Activated B cell treated with CpG ODN at 0.5 μM for 24 hours (primary cell): ENCODE data around the gene PODNL1. TPM values are rescaled to one million over a fixed set of nuclear protein-coding genes. Genes with fewer than 3 reads are reported as not detected.

Experiments used
- ATAC-seq: fragments of 200-7000 bp; cut with Tn5 transposase; one replicate; pipeline ENCODE4 v1.10.0; 2021; ENCODE audit warnings: low read depth, mild to moderate bottlenecking, moderate library complexity
- CTCF ChIA-PET: fragments of 350-600 bp; sonication (Branson Sonifier 250); formaldehyde crosslinking; loops from one replicate; lab custom pipeline; 2021; ENCODE audit warnings: antibody characterized with exemption; lab: Charles Lee
- POLR2A ChIA-PET: fragments of 350-600 bp; sonication (Branson Sonifier 250); formaldehyde crosslinking; loops from one replicate; lab custom pipeline; 2021; ENCODE audit warnings: antibody characterized with exemption; lab: Charles Lee
- DNase-seq: peaks from one replicate; pipeline ENCODE4 v3.0.0; 2022
- H3K27ac Mint-ChIP-seq: one replicate; pipeline ENCODE4 v1.8.0; 2020; ENCODE audit warnings: mixed read lengths
- H3K27me3 Mint-ChIP-seq: one replicate; pipeline ENCODE4 v1.8.0; 2021; ENCODE audit warnings: mixed read lengths
- H3K36me3 Mint-ChIP-seq: one replicate; pipeline ENCODE4 v1.8.0; 2021; ENCODE audit warnings: low read depth, mixed read lengths
- H3K4me1 Mint-ChIP-seq: one replicate; pipeline ENCODE4 v1.8.0; 2021; ENCODE audit warnings: mixed read lengths
- H3K4me3 Mint-ChIP-seq: one replicate; pipeline ENCODE4 v1.8.0; 2020; ENCODE audit warnings: mild to moderate bottlenecking, mixed read lengths
- H3K9me3 Mint-ChIP-seq: one replicate; pipeline ENCODE4 v1.8.0; 2020; ENCODE audit warnings: mixed read lengths
- CTCF ChIP-seq: fragments of 200-600 bp; IDR thresholded peaks from one replicate; pipeline ENCODE4 v1.8.0; 2022; ENCODE audit warnings: antibody characterized with exemption, mild to moderate bottlenecking
- intact Hi-C: fragments of 100-400 bp; cut with micrococcal nuclease; formaldehyde crosslinking; loops from one replicate; pipeline ENCODE4 v1.15.1; 2024
- total RNA-seq: library from RNA; stranded (reverse); gene quantifications from 2 replicates; pipeline ENCODE4 v1.2.3, GENCODE V29; 2022

The PODNL1 gene
- total RNA-seq, 1 donor from 2014 or later, result not detected

GRCh38 chr19:13946414-13946813 is 8.2 kb upstream of the PODNL1 start:
- intact Hi-C loops, result no loop called here
- H3K4me1 Mint-ChIP-seq, result no peaks in the 10 kb centered on the region
- ATAC-seq, result no peak
- no peak for TF ChIP-seq CTCF
- no peak for DNase-seq
- no peak overlapping the region for H3K4me3 Mint-ChIP-seq
- no peaks in the 10 kb centered on the region for H3K27me3 Mint-ChIP-seq
- H3K27ac Mint-ChIP-seq, result no peak overlapping the region
- H3K9me3 Mint-ChIP-seq, result no peaks in the 10 kb centered on the region
- no peaks in the 10 kb centered on the region for H3K36me3 Mint-ChIP-seq
- ChIA-PET POLR2A (interaction anchor here (0.7 kb wide), 1 partner anchor 131 kb away, joined by 5 read pairs; no protein-coding TSS in a partner anchor), CTCF (no interaction called here)

GRCh38 chr19:13942023-13942684 is 3.9 kb upstream of the PODNL1 start:
- no peaks in the 10 kb centered on the region for H3K4me1 Mint-ChIP-seq
- H3K27ac Mint-ChIP-seq, result no peak overlapping the region
- no peak for ATAC-seq
- peaks cover 4% of the 10 kb centered on the region for H3K27me3 Mint-ChIP-seq
- intact Hi-C loops, result no loop called here
- no peak overlapping the region for H3K4me3 Mint-ChIP-seq
- H3K36me3 Mint-ChIP-seq, result no peaks in the 10 kb centered on the region
- no peaks in the 10 kb centered on the region for H3K9me3 Mint-ChIP-seq
- ChIA-PET CTCF (no interaction called here), POLR2A (interaction anchor here (1.0 kb wide), 1 partner anchor 11 kb away, joined by 3 read pairs; no protein-coding TSS in a partner anchor)
- no peak for DNase-seq
- no peak for TF ChIP-seq CTCF

GRCh38 chr19:13937479-13938300 is 527 bp downstream of the PODNL1 start:
- ChIA-PET CTCF (no interaction called here), POLR2A (no interaction called here)
- ATAC-seq, result no peak

GRCh38 chr19:13935765-13936510 is 2.3 kb downstream of the PODNL1 start:
- peaks cover 4% of the 10 kb centered on the region for H3K27me3 Mint-ChIP-seq
- intact Hi-C loops, result no loop called here
- peaks cover 2% of the 10 kb centered on the region for H3K4me1 Mint-ChIP-seq
- ChIA-PET POLR2A (interaction anchor here (0.6 kb wide), 1 partner anchor 1056 kb away, joined by 3 read pairs; no protein-coding TSS in a partner anchor), CTCF (no interaction called here)
- TF ChIP-seq CTCF, result no peak
- no peak overlapping the region for H3K4me3 Mint-ChIP-seq
- H3K9me3 Mint-ChIP-seq, result no peaks in the 10 kb centered on the region
- H3K27ac Mint-ChIP-seq, result no peak overlapping the region
- ATAC-seq (no peak), DNase-seq (no peak)
- H3K36me3 Mint-ChIP-seq, result no peaks in the 10 kb centered on the region

More at GRCh38 chr19:13937479-13938300, 527 bp downstream of the PODNL1 start:
- no peak for TF ChIP-seq CTCF
- H3K9me3 Mint-ChIP-seq, result no peaks in the 10 kb centered on the region
- peaks cover 2% of the 10 kb centered on the region for H3K4me1 Mint-ChIP-seq
- intact Hi-C loops, result no loop called here
- DNase-seq, result no peak
- no peak overlapping the region for H3K27ac Mint-ChIP-seq
- H3K27me3 Mint-ChIP-seq, result peaks cover 4% of the 10 kb centered on the region
- H3K4me3 Mint-ChIP-seq, result no peak overlapping the region
- H3K36me3 Mint-ChIP-seq, result no peaks in the 10 kb centered on the region

- CTCF ChIA-PET, result no interaction called here
- TF ChIP-seq CTCF, result no peak
- no peak overlapping the region for H3K27ac Mint-ChIP-seq
- no peak for DNase-seq
- intact Hi-C loops, result no loop called here
- peaks cover 2% of the 10 kb centered on the region for H3K4me1 Mint-ChIP-seq
- H3K4me3 Mint-ChIP-seq, result no peak overlapping the region
- no peaks in the 10 kb centered on the region for H3K9me3 Mint-ChIP-seq
- no peaks in the 10 kb centered on the region for H3K36me3 Mint-ChIP-seq
- peaks cover 4% of the 10 kb centered on the region for H3K27me3 Mint-ChIP-seq
- ATAC-seq, result no peak
- POLR2A ChIA-PET, result no interaction called here
Measured at GRCh38 chr19:13934785-13935109, 3.5 kb downstream of the PODNL1 start.
